OCI-LY1 (cell line): ENCODE measurements around the gene DOK4.
A peak's percentile ranks its signal among the peaks of the same experiment; 100 is the strongest.

Experiments used
- H2AFZ ChIP-seq: fragments of 200-600 bp; sonication (generic), shearing (Covaris generic); 2 replicates; pipeline ENCODE4 v1.6.0; 2014; ENCODE audit warnings: antibody characterized with exemption, mild to moderate bottlenecking, low read length
- H3F3A ChIP-seq: fragments of 200-600 bp; sonication (generic), shearing (Covaris generic); 2 replicates; pipeline ENCODE4 v1.6.0; 2014; ENCODE audit warnings: mild to moderate bottlenecking, antibody characterized with exemption, low read length, moderate library complexity; ENCODE audit not compliant: insufficient read depth
- H3K27ac ChIP-seq: fragments of 200-600 bp; sonication (generic); 2 replicates; pipeline ENCODE4 v1.5.1; 2014; ENCODE audit warnings: low read length, mixed run types, mild to moderate bottlenecking, low read depth; ENCODE audit not compliant: poor library complexity, severe bottlenecking
- H3K27me3 ChIP-seq: fragments of 200-600 bp; sonication (generic); 2 replicates; pipeline ENCODE4 v1.6.0; 2014; ENCODE audit warnings: antibody characterized with exemption, mild to moderate bottlenecking, low read length, moderate library complexity; ENCODE audit not compliant: insufficient read depth
- H3K36me3 ChIP-seq: fragments of 200-600 bp; sonication (generic); 2 replicates; pipeline ENCODE4 v1.6.1; 2014; ENCODE audit warnings: mild to moderate bottlenecking, antibody characterized with exemption, low read length, moderate library complexity, mixed read lengths; ENCODE audit not compliant: insufficient read depth
- H3K4me1 ChIP-seq: fragments of 200-600 bp; sonication (generic); 2 replicates; pipeline ENCODE4 v1.5.1; 2014; ENCODE audit warnings: mild to moderate bottlenecking, low read length, moderate library complexity; ENCODE audit not compliant: insufficient read depth, severe bottlenecking
- H3K4me2 ChIP-seq: fragments of 200-600 bp; sonication (generic), shearing (Covaris generic); 2 replicates; pipeline ENCODE4 v1.6.1; 2014; ENCODE audit warnings: low read length
- H3K4me3 ChIP-seq: fragments of 200-600 bp; sonication (generic); 2 replicates; pipeline ENCODE4 v1.5.1; 2014; ENCODE audit warnings: low read length, low read depth, mild to moderate bottlenecking, mixed read lengths; ENCODE audit not compliant: poor library complexity, severe bottlenecking
- H3K79me2 ChIP-seq: fragments of 200-600 bp; shearing (Covaris generic); 2 replicates; pipeline ENCODE4 v1.6.1; 2016; ENCODE audit warnings: mixed run types, low read length, mixed read lengths; ENCODE audit not compliant: insufficient read depth
- H3K9ac ChIP-seq: fragments of 200-600 bp; sonication (generic), shearing (Covaris generic); 2 replicates; pipeline ENCODE4 v1.6.1; 2014; ENCODE audit warnings: mild to moderate bottlenecking, low read length, mixed read lengths
- H3K9me2 ChIP-seq: fragments of 200-600 bp; sonication (generic), shearing (Covaris generic); 2 replicates; pipeline ENCODE4 v1.6.1; 2014; ENCODE audit warnings: low read depth, mild to moderate bottlenecking, low read length, mixed read lengths
- H3K9me3 ChIP-seq: fragments of 200-600 bp; shearing (Covaris generic); 2 replicates; pipeline ENCODE4 v1.6.1; 2014; ENCODE audit warnings: low read length, mixed read lengths
- H4K20me1 ChIP-seq: fragments of 200-600 bp; sonication (generic), shearing (Covaris generic); 2 replicates; pipeline ENCODE4 v1.6.0; 2016; ENCODE audit warnings: mild to moderate bottlenecking, low read length; ENCODE audit not compliant: insufficient read depth
- CTCF ChIP-seq: fragments of 200-600 bp; sonication (generic), shearing (Covaris generic); IDR thresholded peaks from 2 replicates; pipeline ENCODE4 v1.5.1; 2017; ENCODE audit warnings: mild to moderate bottlenecking, antibody characterized with exemption, low read length, moderate library complexity, mixed read lengths
- EZH2 ChIP-seq: fragments of 200-600 bp; sonication (generic), shearing (Covaris generic); IDR thresholded peaks from 2 replicates; pipeline ENCODE4 v1.8.0; 2017; ENCODE audit warnings: borderline replicate concordance, mixed run types, mild to moderate bottlenecking, antibody characterized with exemption, low read length, moderate library complexity, mixed read lengths

DOK4 gene

GRCh38 chr16:57462978-57463362 is 23.3 kb downstream of the DOK4 start:
- peaks cover 8% of the 10 kb centered on the region for H3K79me2 ChIP-seq
- no peak for TF ChIP-seq CTCF
- TF ChIP-seq EZH2: no peak
- no peaks in the 10 kb centered on the region for H4K20me1 ChIP-seq
- peak overlapping the region; percentile 82 for H3K4me3 ChIP-seq
- peaks cover 9% of the 10 kb centered on the region for H3K4me1 ChIP-seq
- no peaks in the 10 kb centered on the region for H3K9me3 ChIP-seq
- peak overlapping the region; percentile 97 for H3K4me2 ChIP-seq
- H3K9me2 ChIP-seq: no peaks in the 10 kb centered on the region
- no peak overlapping the region for H2AFZ ChIP-seq
- peak overlapping the region; percentile 79 for H3K9ac ChIP-seq
- H3K27ac ChIP-seq: no peak overlapping the region
- no peaks in the 10 kb centered on the region for H3K27me3 ChIP-seq
- peaks cover 62% of the 10 kb centered on the region for H3K36me3 ChIP-seq
- H3F3A ChIP-seq: no peaks in the 10 kb centered on the region

GRCh38 chr16:57462209-57462977 is 23.9 kb downstream of the DOK4 start, which contains the start of gene POLR2C:
Gene POLR2C, plus strand, starts transcription at chr16:57462679. Its CDS starts 46 bp downstream, at chr16:57462725.
- H4K20me1 ChIP-seq: no peaks in the 10 kb centered on the region
- H3K9ac ChIP-seq: peak within 1 kb of the TSS; percentile 79
- peaks cover 66% of the 10 kb centered on the region for H3K36me3 ChIP-seq
- H3K4me1 ChIP-seq: peaks cover 9% of the 10 kb centered on the region
- H3K27me3 ChIP-seq: no peaks in the 10 kb centered on the region
- no peaks in the 10 kb centered on the region for H3F3A ChIP-seq
- peak within 1 kb of the TSS; percentile 82 for H3K4me3 ChIP-seq
- TF ChIP-seq CTCF: peak; percentile 92
- no peak for TF ChIP-seq EZH2
- no peak within 1 kb of the TSS for H3K27ac ChIP-seq
- no peaks in the 10 kb centered on the region for H3K9me2 ChIP-seq
- peaks cover 8% of the 10 kb centered on the region for H3K79me2 ChIP-seq
- peak within 1 kb of the TSS; percentile 97 for H3K4me2 ChIP-seq
- no peak within 1 kb of the TSS for H2AFZ ChIP-seq
- H3K9me3 ChIP-seq: no peaks in the 10 kb centered on the region

DNA sequence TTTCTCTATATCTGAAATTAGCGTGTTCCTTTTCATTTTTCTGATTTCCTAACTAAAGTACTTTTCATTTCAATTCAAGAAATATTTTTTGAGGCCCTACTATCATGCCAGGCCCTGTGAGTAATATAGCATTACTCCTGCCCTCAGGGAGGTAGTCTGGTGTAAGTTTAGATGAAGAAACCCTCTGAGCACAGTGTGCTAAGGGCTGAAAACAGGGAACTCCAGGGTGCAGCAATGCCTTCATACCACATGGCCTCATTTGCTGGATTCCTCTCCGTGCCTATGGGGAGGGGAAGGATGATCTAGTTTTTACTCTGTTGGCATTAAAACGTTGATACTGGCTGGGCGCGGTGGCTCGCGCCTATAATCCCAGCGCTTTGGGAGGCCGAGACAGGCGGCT is 34.3 kb downstream of the DOK4 start:
- Histone ChIP-seq H3K36me3 (peaks cover 58% of the 10 kb centered on the region), H4K20me1 (no peaks in the 10 kb centered on the region), H3K4me3 (no peak overlapping the region), H3K9ac (no peak overlapping the region), H3K9me3 (no peaks in the 10 kb centered on the region), H3K9me2 (no peaks in the 10 kb centered on the region), H3K79me2 (no peaks in the 10 kb centered on the region), H3K4me1 (peaks cover 15% of the 10 kb centered on the region), H3K27ac (no peak overlapping the region), H3K27me3 (no peaks in the 10 kb centered on the region), H3K4me2 (no peak overlapping the region), H2AFZ (no peak overlapping the region), H3F3A (no peaks in the 10 kb centered on the region)
- TF ChIP-seq EZH2 (no peak), CTCF (no peak)
